MV-4-11 (cell line): ENCODE data around the gene ZNF653.

Experiments
- DNase-seq: peaks from one replicate; lab custom pipeline; 2025; lab: John Stamatoyannopoulos, UW

The ZNF653 gene, protein sequence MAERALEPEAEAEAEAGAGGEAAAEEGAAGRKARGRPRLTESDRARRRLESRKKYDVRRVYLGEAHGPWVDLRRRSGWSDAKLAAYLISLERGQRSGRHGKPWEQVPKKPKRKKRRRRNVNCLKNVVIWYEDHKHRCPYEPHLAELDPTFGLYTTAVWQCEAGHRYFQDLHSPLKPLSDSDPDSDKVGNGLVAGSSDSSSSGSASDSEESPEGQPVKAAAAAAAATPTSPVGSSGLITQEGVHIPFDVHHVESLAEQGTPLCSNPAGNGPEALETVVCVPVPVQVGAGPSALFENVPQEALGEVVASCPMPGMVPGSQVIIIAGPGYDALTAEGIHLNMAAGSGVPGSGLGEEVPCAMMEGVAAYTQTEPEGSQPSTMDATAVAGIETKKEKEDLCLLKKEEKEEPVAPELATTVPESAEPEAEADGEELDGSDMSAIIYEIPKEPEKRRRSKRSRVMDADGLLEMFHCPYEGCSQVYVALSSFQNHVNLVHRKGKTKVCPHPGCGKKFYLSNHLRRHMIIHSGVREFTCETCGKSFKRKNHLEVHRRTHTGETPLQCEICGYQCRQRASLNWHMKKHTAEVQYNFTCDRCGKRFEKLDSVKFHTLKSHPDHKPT

GRCh38 chr19:11505504-11506100, at the start of gene ZNF653:
Gene ZNF653 (minus strand): TSS chr19:11505839. CDS start chr19:11505786, 53 bp downstream.
- DNase-seq = peak; percentile 96

GRCh38 chr19:11555246-11555645, 49.6 kb upstream of the ZNF653 start:
- DNase-seq = no peak

DNA sequence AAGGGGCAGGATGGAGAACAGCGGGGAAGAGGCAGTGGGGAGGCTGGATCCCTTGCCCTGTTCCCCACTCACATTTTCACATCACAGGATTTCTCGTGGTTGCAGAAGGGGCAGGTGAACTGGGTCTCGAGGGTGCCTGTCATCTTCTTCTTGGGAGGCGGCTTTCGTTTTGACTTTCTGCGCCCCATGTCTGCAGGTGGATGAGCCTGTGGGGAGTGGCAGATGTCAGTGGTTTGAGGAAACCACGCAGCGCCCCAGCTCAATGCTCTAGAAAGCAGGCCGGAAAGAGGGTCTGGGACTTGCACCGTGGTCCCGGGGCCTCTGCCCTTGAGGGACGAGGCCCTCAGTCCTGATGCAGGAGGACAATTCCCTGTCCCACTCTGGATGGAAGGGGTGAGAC, 48.5 kb upstream of the ZNF653 start:
- DNase-seq = no peak

- DNase-seq = no peak
These were observed 47.2 kb upstream of the ZNF653 start for GRCh38 chr19:11552666-11553372.

GRCh38 chr19:11551603-11552235, 46.1 kb upstream of the ZNF653 start:
- DNase-seq = no peak

GRCh38 chr19:11550265-11550664, 44.6 kb upstream of the ZNF653 start:
- DNase-seq = no peak

DNA sequence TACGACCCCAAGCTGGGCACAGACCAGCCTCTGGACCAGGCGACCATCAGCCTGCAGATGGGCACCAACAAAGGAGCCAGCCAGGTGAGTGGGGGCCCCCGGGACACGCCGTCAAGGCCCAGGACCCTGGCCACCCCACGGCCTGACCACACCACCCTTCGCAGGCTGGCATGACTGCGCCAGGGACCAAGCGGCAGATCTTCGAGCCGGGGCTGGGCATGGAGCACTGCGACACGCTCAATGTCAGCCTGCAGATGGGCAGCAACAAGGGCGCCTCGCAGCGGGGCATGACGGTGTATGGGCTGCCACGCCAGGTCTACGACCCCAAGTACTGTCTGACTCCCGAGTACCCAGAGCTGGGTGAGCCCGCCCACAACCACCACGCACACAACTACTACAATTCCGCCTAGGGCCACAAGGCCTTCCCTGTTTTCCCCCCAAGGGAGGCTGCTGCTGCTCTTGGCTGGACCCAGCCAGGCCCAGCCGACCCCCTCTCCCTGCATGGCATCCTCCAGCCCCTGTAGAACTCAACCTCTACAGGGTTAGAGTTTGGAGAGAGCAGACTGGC, 43.8 kb upstream of the ZNF653 start:
- no peak for DNase-seq

DNA sequence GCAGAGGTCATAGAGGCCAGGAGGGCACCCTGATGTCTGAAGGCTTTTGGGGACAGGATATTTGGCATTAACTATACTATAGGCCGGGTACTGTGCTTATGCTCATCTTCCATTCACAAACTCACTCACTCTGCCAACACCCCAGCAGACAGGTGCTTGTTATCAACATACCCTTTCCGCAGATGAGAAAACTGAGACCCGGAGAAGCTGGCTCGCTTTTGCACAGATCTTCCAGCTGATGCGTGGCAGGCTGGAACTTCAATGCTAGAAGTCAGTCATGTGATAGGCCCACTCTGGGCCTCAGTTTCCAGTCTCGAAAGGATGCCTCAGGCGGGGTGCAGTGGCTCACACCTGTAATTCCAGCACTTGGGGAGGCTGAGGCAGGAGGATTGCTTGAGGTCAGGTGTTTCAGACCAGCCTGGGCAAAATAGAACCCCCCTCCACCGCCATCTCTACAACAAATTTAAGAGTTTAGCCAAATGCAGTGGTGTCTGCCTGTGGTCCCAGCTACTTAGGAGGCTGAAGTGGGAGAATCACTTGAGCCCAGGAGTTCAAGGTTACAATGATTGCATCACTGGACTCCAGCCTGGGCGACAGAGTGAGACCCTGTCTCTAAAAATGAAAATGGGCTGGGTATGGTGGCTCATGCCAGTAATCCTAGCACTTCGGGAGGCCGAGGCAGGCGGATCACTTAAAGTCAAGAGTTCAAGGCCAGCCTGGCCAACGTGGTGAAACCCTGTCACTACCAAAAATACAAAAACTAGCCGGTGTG, 42.5 kb upstream of the ZNF653 start:
- DNase-seq = no peak

DNA sequence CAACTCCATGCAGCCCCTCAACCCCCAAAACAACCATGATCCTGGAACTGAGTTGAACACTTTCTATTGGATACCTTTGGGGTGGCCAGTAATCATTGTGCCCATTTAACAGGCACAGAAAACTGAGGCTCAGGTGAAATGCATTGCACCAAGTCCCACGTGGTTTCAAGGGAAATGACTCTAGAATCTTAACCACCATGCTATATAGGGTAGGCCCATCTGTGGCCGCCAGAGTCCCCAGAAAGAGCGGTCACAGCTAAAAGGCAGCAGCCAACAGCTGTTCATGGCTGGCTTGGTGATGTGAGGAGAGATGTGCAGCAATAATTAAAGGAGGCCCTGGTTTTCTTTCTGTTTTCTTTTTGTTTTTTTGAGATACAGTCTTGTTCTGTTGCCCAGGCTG, 35.6 kb upstream of the ZNF653 start:
- DNase-seq = no peak

DNA sequence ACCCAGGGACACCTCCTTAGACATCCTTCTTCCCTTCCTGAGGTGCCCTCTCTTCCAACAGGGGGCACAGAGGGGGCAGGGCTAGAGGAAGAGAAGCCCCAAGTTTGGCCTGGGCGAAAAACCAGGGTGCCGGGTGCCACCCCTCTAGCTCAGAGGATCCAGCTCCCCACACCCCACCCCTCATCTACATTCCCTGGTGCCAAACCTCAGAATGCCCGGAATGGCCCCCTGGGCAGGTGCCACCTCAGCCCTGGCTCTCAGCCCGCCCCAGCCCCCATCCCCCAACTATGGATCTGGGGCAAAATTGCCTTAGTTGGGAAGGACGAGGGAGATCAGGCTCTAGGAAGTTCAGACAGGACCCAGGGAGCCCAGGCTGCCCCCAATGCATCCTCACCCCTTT, 35.0 kb upstream of the ZNF653 start:
- no peak for DNase-seq

GRCh38 chr19:11539495-11540365, 34.1 kb upstream of the ZNF653 start:
- no peak for DNase-seq

DNA sequence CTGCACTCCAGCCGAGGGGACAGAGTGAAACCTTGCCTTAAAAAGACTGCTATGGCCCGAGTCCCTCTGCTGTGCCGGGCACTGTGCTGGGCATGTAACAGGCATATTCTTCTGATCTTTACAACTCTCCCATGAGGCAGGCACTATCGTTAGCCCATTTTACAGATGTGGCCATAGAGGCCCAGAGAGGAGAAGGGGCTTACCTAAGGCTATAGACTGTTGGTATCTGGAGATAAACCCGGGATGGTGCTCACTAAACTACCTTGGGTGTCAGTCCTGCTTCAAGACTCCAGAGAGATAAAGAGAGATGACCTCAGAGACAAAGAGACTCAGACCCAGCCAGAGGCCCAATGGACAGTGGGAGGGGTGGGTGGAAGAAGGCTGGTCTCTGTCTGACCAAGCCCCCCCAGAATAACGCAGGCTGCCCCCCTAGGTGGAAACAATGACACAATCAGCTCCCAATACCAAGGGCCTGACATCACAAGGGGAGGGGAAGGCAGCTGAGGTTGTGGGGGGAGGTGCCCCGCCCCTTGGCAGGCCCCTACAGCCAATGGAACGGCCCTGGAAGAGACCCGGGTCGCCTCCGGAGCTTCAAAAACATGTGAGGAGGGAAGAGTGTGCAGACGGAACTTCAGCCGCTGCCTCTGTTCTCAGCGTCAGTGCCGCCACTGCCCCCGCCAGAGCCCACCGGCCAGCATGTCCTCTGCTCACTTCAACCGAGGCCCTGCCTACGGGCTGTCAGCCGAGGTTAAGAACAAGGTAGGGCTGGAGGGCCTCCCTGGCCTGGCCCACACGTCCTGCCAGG, 32.8 kb upstream of the ZNF653 start, which contains the start of gene CNN1:
Gene CNN1 (plus strand): TSS at position 620 of the 805 bp plus-strand sequence. CDS start 77 bp downstream, at position 697.
- no peak for DNase-seq

- peak; percentile 87 for DNase-seq
These were observed 30.4 kb upstream of the ZNF653 start for GRCh38 chr19:11535792-11536595.

DNA sequence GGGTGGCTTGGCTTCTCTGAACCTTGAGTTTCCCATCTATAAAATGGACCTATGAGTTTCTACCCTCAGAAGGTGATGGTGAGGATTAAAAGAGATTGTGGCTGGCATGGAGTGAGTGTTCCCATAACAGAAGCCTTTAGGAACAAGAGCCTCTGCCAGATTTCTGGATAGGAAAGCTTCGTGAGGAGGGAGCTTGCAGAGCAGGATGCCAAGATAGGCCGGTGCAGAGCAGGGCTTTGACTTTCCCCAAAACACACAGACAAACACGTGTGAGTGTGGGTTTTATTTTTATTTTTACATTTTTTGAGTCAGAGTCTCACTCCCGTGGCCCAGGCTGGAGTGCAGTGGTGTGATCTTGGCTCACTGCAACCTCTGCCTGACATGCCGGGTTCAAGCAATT, 29.3 kb upstream of the ZNF653 start:
- DNase-seq = no peak

- peak; percentile 72 for DNase-seq
These were observed 28.9 kb upstream of the ZNF653 start for GRCh38 chr19:11534538-11534937.

GRCh38 chr19:11530432-11530831, 24.8 kb upstream of the ZNF653 start:
- DNase-seq = peak; percentile 75

GRCh38 chr19:11528551-11529341, 23.1 kb upstream of the ZNF653 start, which contains the start of gene ECSIT:
Gene ECSIT (minus strand): TSS chr19:11529134. CDS start chr19:11519170, 9,964 bp downstream.
- peak; percentile 100 for DNase-seq
